Endothelial cell of umbilical vein (primary cell): ENCODE data around the gene OR51V1. TPM values are rescaled to one million over a fixed set of nuclear protein-coding genes. Genes with fewer than 3 reads are reported as not detected.
A peak's percentile ranks its signal among the peaks of the same experiment; 100 is the strongest.

ENCODE experiments used
- BruUV-seq: library from RNA; stranded (reverse); fragments of 400-500 nt; replicated peaks from 2 replicates; lab custom pipeline; 2021; lab: Mats Ljungman, UMichigan
- CTCF ChIA-PET: fragments of 300-600, 350-600 bp; sonication (Branson Sonifier 250); formaldehyde crosslinking; loops from one replicate; lab custom pipeline; 2021; ENCODE audit warnings: antibody characterized with exemption, inconsistent platforms; lab: Charles Lee
- POLR2A ChIA-PET: fragments of 300-600, 350-600 bp; sonication (Branson Sonifier 250); formaldehyde crosslinking; loops from one replicate; lab custom pipeline; 2021; ENCODE audit warnings: antibody characterized with exemption, inconsistent platforms; lab: Charles Lee
- DNase-seq: peaks from one replicate; pipeline ENCODE4 v3.0.0-alpha.2; 2011; ENCODE audit warnings: low read depth, low spot score
- FAIRE-seq: peaks from 2 replicates; lab custom pipeline; 2011; peaks lifted over from hg19 to GRCh38; lab: Jason Lieb, UNC
- H2AFZ ChIP-seq: 2 replicates; pipeline ENCODE4 v1.6.0; 2012; ENCODE audit warnings: low read depth, low read length, control low read depth, inconsistent platforms
- H3K27ac ChIP-seq: 2 replicates; pipeline ENCODE4 v1.5.1; 2011; ENCODE audit warnings: low read depth, mild to moderate bottlenecking, control low read depth, low read length, moderate library complexity; ENCODE audit not compliant: insufficient read depth
- H3K27me3 ChIP-seq, 2 experiments: 2 replicates each; pipeline versions ENCODE4 v1.6.0 to v1.6.1; 2011; ENCODE audit warnings: low read length in 2 of 2, mixed read lengths in 1 of 2; ENCODE audit not compliant: control insufficient read depth in 2 of 2, insufficient read depth in 2 of 2
- H3K36me3 ChIP-seq, 2 experiments: 2 replicates in 1 of 2; 3 replicates in 1 of 2; pipeline ENCODE4 v1.5.1; 2011; ENCODE audit warnings: low read length in 2 of 2, mild to moderate bottlenecking in 1 of 2, moderate library complexity in 1 of 2; ENCODE audit not compliant: control insufficient read depth in 2 of 2, insufficient read depth in 2 of 2; ENCODE audit errors: extremely low read depth in 1 of 2
- H3K4me1 ChIP-seq: 3 replicates; pipeline ENCODE4 v1.5.1; 2011; ENCODE audit warnings: mild to moderate bottlenecking, low read length; ENCODE audit not compliant: control insufficient read depth, insufficient read depth; ENCODE audit errors: extremely low read depth
- H3K4me2 ChIP-seq: 2 replicates; pipeline ENCODE4 v1.6.1; 2011; ENCODE audit warnings: low read length, control low read depth, mixed read lengths; ENCODE audit not compliant: insufficient read depth
- H3K4me3 ChIP-seq, 3 experiments: fragments of 200-600 bp in 1 of 3; sonication (generic), shearing (Covaris generic) in 1 of 3; replicated peaks in 1 of 3; 2 replicates each; pipeline ENCODE4 v1.5.1; 2011 to 2016; ENCODE audit warnings: control low read depth in 3 of 3, low read length in 3 of 3, mild to moderate bottlenecking in 2 of 3, inconsistent platforms in 1 of 3, low read depth in 1 of 3, moderate library complexity in 1 of 3; ENCODE audit not compliant: insufficient read depth in 1 of 3
- H3K79me2 ChIP-seq: 2 replicates; pipeline ENCODE4 v1.6.0; 2012; ENCODE audit warnings: low read length, inconsistent platforms; ENCODE audit not compliant: control insufficient read depth, insufficient read depth
- H3K9ac ChIP-seq: replicated peaks from 2 replicates; pipeline ENCODE3; 2011; ENCODE audit warnings: low read length, control low read depth; ENCODE audit not compliant: insufficient read depth; ENCODE audit errors: extremely low read depth
- H3K9me1 ChIP-seq: replicated peaks from 3 replicates; pipeline ENCODE4 v1.6.0; 2011; ENCODE audit warnings: mild to moderate bottlenecking, low read length; ENCODE audit not compliant: control insufficient read depth, insufficient read depth; ENCODE audit errors: extremely low read depth
- H3K9me3 ChIP-seq: replicated peaks from 2 replicates; pipeline ENCODE4 v1.5.1; 2012; ENCODE audit warnings: low read length, inconsistent platforms; ENCODE audit not compliant: control insufficient read depth, insufficient read depth
- H4K20me1 ChIP-seq: replicated peaks from 2 replicates; pipeline ENCODE3; 2011; ENCODE audit warnings: mild to moderate bottlenecking, low read length; ENCODE audit not compliant: control insufficient read depth, insufficient read depth; ENCODE audit errors: extremely low read depth
- CTCF ChIP-seq, 2 donors: IDR thresholded peaks; 1 replicate in 1 of 2; 2 replicates in 1 of 2; pipeline ENCODE4 v1.5.1; 2011; ENCODE audit warnings: low read length in 2 of 2, mild to moderate bottlenecking in 2 of 2, moderate library complexity in 2 of 2, control low read depth in 1 of 2, inconsistent platforms in 1 of 2, low read depth in 1 of 2; ENCODE audit not compliant: insufficient read depth in 1 of 2; ENCODE audit errors: extremely low read depth in 1 of 2
- EZH2 ChIP-seq: IDR thresholded peaks from 2 replicates; pipeline ENCODE4 v1.6.1; 2012; ENCODE audit warnings: borderline replicate concordance, low read depth, mild to moderate bottlenecking, moderate library complexity, low read length, inconsistent platforms; ENCODE audit not compliant: severe bottlenecking
- FOS ChIP-seq: IDR thresholded peaks from 2 replicates; pipeline ENCODE4 v1.6.1; 2011; ENCODE audit warnings: mild to moderate bottlenecking, low read length, moderate library complexity, borderline replicate concordance; ENCODE audit not compliant: insufficient read depth
- JUN ChIP-seq: IDR thresholded peaks from 2 replicates; pipeline ENCODE4 v1.6.1; 2011; ENCODE audit warnings: borderline replicate concordance, low read depth; ENCODE audit not compliant: insufficient read length, insufficient read depth
- POLR2A ChIP-seq: IDR thresholded peaks from 2 replicates; pipeline ENCODE4 v1.6.1; 2012; ENCODE audit warnings: low read depth, mild to moderate bottlenecking, control low read depth, low read length
- POLR2AphosphoS5 ChIP-seq: IDR thresholded peaks from 2 replicates; pipeline ENCODE4 v1.6.1; 2012; ENCODE audit warnings: low read depth, mild to moderate bottlenecking, control low read depth, low read length, moderate library complexity; ENCODE audit not compliant: insufficient read depth
- dilution Hi-C: fragments of 300-500 bp; cut with MboI; formaldehyde crosslinking; loops from one replicate; pipeline ENCODE4 v1.15.0; 2019; ENCODE audit warnings: low sequenced_read_pairs; ENCODE audit not compliant: extremely low pct_ligation_motif_present
- intact Hi-C: fragments of 100-400 bp; cut with micrococcal nuclease; formaldehyde crosslinking; loops from one replicate; pipeline ENCODE4 v1.10.0; 2022
- polyA plus RNA-seq, 4 experiments: library from polyadenylated mRNA; depleted of rRNA in 3 of 4; stranded (reverse) in 3 of 4; unstranded in 1 of 4; fragments of >200 nt; gene quantifications; 2 replicates each; pipeline versions ENCODE4 v1.2.1 to v1.2.3, GENCODE V29; 2011 to 2012; ENCODE audit warnings: missing spikeins in 1 of 4
- total RNA-seq: library from RNA; stranded (reverse); gene quantifications from 2 replicates; pipeline ENCODE4 v1.2.3, GENCODE V29; 2021

Gene OR51V1
- total and polyA plus RNA-seq, 2 donors (not counting 3 experiments of a cell fraction or from before 2014, with no cell fraction given): not detected

GRCh38 chr11:5240458-5240857 is 40.0 kb upstream of the OR51V1 start:
- intact Hi-C loops (no loop called here), dilution Hi-C loops (no loop called here)
- no peaks in the 10 kb centered on the region for H4K20me1 ChIP-seq
- no peak overlapping the region for H3K4me2 ChIP-seq
- ChIA-PET POLR2A (no interaction called here), CTCF (no interaction called here)
- H3K4me1 ChIP-seq: no peaks in the 10 kb centered on the region
- H3K4me3 ChIP-seq: no peak overlapping the region
- no peaks in the 10 kb centered on the region for H3K36me3 ChIP-seq
- no peaks in the 10 kb centered on the region for H3K27me3 ChIP-seq
- no peak for FAIRE-seq
- no peaks in the 10 kb centered on the region for H3K79me2 ChIP-seq
- no peaks in the 10 kb centered on the region for H3K9me3 ChIP-seq
- no peak overlapping the region for H3K27ac ChIP-seq
- no peak for TF ChIP-seq FOS
- no peak for TF ChIP-seq POLR2AphosphoS5
- TF ChIP-seq POLR2A: no peak
- no peak for TF ChIP-seq CTCF (IDR thresholded peaks at IDR 0.05; ENCODE audit: extremely low read depth in 1 of 2, insufficient read depth in 1 of 2, low read depth in 1 of 2, low read length in 2 of 2)
- no peak for TF ChIP-seq JUN
- TF ChIP-seq EZH2: no peak
- no TSS peak for BruUV-seq
- no peak overlapping the region for H2AFZ ChIP-seq
- no peak overlapping the region for H3K9ac ChIP-seq
- DNase-seq: no peak
- no peaks in the 10 kb centered on the region for H3K9me1 ChIP-seq

GRCh38 chr11:5240056-5240455 is 39.6 kb upstream of the OR51V1 start:
- Histone ChIP-seq H3K27ac (no peak overlapping the region), H3K9me1 (no peaks in the 10 kb centered on the region), H3K79me2 (no peaks in the 10 kb centered on the region), H3K4me3 (no peak overlapping the region), H3K4me2 (no peak overlapping the region), H3K9ac (no peak overlapping the region), H3K27me3 (no peaks in the 10 kb centered on the region), H3K36me3 (no peaks in the 10 kb centered on the region), H3K4me1 (no peaks in the 10 kb centered on the region), H2AFZ (no peak overlapping the region), H3K9me3 (no peaks in the 10 kb centered on the region), H4K20me1 (no peaks in the 10 kb centered on the region)
- intact Hi-C loops (no loop called here), dilution Hi-C loops (no loop called here)
- FAIRE-seq (peak; percentile 28), DNase-seq (no peak)
- no peak for TF ChIP-seq JUN
- TF ChIP-seq POLR2AphosphoS5: no peak
- ChIA-PET CTCF (no interaction called here), POLR2A (no interaction called here)
- no TSS peak for BruUV-seq
